ENCODE measurements around the gene PRKAR1B.

DNA sequence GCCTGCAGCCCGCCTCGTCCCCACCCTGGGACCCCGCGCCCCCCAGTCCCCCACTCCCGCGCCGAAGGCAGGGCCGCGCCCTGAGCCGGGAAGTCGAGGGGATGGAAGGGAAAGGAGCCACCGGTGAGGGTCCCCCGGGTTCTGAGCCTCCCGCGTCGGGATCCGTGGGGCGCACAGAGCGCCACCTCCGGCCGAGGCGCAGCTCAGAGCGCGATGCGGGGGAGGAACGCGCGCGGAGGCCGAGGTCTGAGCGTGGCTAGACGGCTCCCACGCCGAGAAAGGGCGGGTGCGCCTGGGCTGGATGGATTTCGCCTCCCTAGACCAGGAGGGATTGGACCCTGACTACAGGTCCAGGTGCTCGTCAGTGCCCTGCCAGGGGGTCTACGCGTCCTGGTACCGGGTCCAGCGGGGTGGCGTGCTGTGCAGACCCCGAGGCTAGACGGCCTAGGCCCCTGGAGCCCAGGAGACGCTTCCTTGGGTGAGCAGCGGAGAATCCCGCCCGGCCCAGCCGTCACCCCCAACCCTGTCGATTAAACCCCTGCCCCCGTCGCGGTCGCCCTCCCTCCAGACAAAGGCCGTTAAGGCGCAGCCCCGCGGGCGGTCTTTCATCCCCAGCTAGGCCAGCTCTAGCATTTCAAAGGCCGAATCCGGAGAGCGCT, 206.4 kb downstream of the PRKAR1B start:
- TF ChIP-seq CTCF (IDR thresholded peaks at IDR 0.05) = no peak
- TF ChIP-seq POLR2AphosphoS5 (IDR thresholded peaks at IDR 0.05) = no peak
- no peak for TF ChIP-seq POLR2A (IDR thresholded peaks at IDR 0.05)
- TF ChIP-seq EP300 (IDR thresholded peaks at IDR 0.05) = no peak

All from sigmoid colon (tissue), 4 donors.